ENCODE measurements around the gene CCDC80. TPM values are rescaled to one million over a fixed set of nuclear protein-coding genes. Genes with fewer than 3 reads are reported as not detected.

The CCDC80 gene
- total RNA-seq, 4 donors from 2014 or later, result 7.4 to 53.3 (median 10.6) TPM

DNA sequence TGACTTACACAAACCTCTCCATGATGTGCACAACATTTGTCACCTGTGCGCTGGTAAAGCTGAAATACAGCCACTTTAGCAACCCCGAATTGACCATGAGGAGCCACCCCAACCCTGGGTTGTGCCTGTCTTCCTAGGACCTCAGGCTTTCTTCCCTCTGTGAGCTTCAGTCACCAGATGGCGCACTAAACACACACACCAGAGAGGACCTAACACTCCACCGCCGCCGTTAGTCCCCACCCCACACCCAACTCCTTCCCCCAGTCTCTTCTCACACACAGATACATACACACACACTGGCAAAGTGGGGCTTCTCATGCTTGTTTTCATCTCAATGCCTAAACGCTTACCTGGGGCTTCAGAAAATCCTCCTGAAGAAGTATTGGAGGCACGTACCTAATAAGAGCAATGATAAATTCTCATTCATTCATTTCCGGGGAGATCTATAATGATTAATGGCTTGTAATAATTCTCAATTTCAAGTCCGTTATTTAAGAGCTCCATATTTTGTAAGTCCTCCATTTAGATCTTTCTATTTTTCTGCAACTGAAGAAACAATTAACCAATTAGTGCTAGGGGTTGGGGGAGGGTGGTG is 2.1 kb upstream of the CCDC80 start:
- TF ChIP-seq, protein P1, sequence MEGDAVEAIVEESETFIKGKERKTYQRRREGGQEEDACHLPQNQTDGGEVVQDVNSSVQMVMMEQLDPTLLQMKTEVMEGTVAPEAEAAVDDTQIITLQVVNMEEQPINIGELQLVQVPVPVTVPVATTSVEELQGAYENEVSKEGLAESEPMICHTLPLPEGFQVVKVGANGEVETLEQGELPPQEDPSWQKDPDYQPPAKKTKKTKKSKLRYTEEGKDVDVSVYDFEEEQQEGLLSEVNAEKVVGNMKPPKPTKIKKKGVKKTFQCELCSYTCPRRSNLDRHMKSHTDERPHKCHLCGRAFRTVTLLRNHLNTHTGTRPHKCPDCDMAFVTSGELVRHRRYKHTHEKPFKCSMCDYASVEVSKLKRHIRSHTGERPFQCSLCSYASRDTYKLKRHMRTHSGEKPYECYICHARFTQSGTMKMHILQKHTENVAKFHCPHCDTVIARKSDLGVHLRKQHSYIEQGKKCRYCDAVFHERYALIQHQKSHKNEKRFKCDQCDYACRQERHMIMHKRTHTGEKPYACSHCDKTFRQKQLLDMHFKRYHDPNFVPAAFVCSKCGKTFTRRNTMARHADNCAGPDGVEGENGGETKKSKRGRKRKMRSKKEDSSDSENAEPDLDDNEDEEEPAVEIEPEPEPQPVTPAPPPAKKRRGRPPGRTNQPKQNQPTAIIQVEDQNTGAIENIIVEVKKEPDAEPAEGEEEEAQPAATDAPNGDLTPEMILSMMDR (IDR thresholded peaks at IDR 0.05), result peak in 1 of 3 donors; percentile 56
- TF ChIP-seq POLR2A (IDR thresholded peaks at IDR 0.05), result no peak
- intact Hi-C loops (cut with DNase I; ENCODE audit: low total_unique reads), result loop anchor here (5.0 to 10.0 kb wide), 2 partner anchors 172 to 334 kb away; partner anchors contain the start of gene CD200R1
- 2 to 3% methylated on average over 10 of the region's 10 CpGs for WGBS, 2 donors
- peak; percentile 88 to 95 for DNase-seq (ENCODE audit: low spot score in 2 of 2)
- no peak overlapping the region for H3K4me3 ChIP-seq (ENCODE audit: low read depth, poor library complexity, severe bottlenecking)

- no peak for DNase-seq (ENCODE audit: low spot score in 2 of 2)
- peak overlapping the region; percentile 8 for H3K4me3 ChIP-seq (ENCODE audit: low read depth, poor library complexity, severe bottlenecking)
- no peak for TF ChIP-seq POLR2A (IDR thresholded peaks at IDR 0.05)
- TF ChIP-seq, protein P1 (IDR thresholded peaks at IDR 0.05), result no peak
- intact Hi-C loops (cut with DNase I; ENCODE audit: low total_unique reads), result loop anchor here (5.0 to 10.0 kb wide), 2 partner anchors 174 to 337 kb away; partner anchors contain the start of gene CD200R1
- 7% methylated on average over 10 of the region's 10 CpGs for WGBS, 2 donors
Observed at GRCh38 chr3:112640276-112640929, 540 bp downstream of the CCDC80 start.

GRCh38 chr3:112639455-112640225 is 1.3 kb downstream of the CCDC80 start:
- DNase-seq (ENCODE audit: low spot score in 2 of 2), result no peak
- 83 to 89% methylated on average over 21 of the region's 21 CpGs for WGBS, 2 donors
- H3K4me3 ChIP-seq (ENCODE audit: low read depth, poor library complexity, severe bottlenecking), result no peak overlapping the region
- TF ChIP-seq, protein P1 (IDR thresholded peaks at IDR 0.05), result no peak
- no peak for TF ChIP-seq POLR2A (IDR thresholded peaks at IDR 0.05)
- intact Hi-C loops (cut with DNase I; ENCODE audit: low total_unique reads), result loop anchor here (5.0 to 10.0 kb wide), 2 partner anchors 175 to 338 kb away; partner anchors contain the start of gene CD200R1

DNA sequence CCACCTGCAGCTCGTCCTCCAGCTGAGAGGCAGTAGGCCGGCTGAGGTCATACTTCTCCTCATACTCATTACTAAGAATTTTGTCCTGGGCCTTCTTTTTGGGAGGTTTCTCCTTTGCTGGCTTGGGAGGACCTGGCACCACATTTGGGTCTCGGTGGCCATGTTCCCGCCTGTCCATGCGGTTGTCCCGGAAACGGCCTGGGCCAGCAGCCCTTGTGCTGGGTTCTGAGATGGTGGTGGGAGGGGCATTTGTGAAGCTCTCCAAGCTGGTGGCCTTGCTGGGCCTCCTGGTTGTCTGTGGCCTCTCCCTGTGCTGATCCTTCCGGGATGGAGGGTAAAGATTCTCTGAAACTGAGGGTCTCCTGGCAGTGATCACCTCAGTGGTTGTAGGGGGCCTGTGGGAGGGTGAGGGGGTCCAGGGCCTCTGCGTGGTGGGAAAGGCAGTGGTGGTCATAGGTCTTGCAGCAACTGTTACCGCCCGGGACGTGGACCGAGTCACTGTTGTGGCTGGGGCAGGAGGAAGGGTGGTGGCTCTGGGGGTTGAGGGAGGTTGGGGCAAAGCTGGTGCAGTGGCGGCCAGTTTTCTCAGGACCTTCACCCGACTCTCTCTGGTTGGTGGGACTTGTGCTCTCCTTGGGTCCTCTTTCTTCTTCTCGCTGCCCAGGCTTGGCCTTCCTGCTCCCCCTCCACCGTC is 2.5 kb downstream of the CCDC80 start:
- WGBS, 2 donors, result 71 to 74% methylated on average over 17 of the region's 17 CpGs
- H3K4me3 ChIP-seq (ENCODE audit: low read depth, poor library complexity, severe bottlenecking), result no peak overlapping the region
- TF ChIP-seq, protein P1 (IDR thresholded peaks at IDR 0.05), result no peak
- TF ChIP-seq POLR2A (IDR thresholded peaks at IDR 0.05), result no peak
- intact Hi-C loops (cut with DNase I; ENCODE audit: low total_unique reads), result no loop called here
- DNase-seq (ENCODE audit: low spot score in 2 of 2), result peak in 1 of 2 donors; percentile 88

GRCh38 chr3:112637700-112638099 is 3.2 kb downstream of the CCDC80 start:
- WGBS, 2 donors, result 53 to 64% methylated on average over 4 of the region's 4 CpGs
- DNase-seq (ENCODE audit: low spot score in 2 of 2), result peak in 1 of 2 donors; percentile 84
- TF ChIP-seq, protein P1 (IDR thresholded peaks at IDR 0.05), result no peak
- no peak for TF ChIP-seq POLR2A (IDR thresholded peaks at IDR 0.05)
- no peak overlapping the region for H3K4me3 ChIP-seq (ENCODE audit: low read depth, poor library complexity, severe bottlenecking)
- intact Hi-C loops (cut with DNase I; ENCODE audit: low total_unique reads), result no loop called here

Data from lower leg skin (tissue), 4 donors.